Caco-2 (cell line): Measurements from ENCODE around the gene SLCO4C1. TPM values are rescaled to one million over a fixed set of nuclear protein-coding genes. Genes with fewer than 3 reads are reported as not detected.
A peak's percentile ranks its signal among the peaks of the same experiment; 100 is the strongest.

Source experiments
- BruUV-seq: library from RNA; stranded (reverse); fragments of 400-500 nt; replicated peaks from 2 replicates; lab custom pipeline; 2021; lab: Mats Ljungman, UMichigan
- CTCF ChIA-PET: fragments of 300-600 bp; sonication (Branson Sonifier 250); formaldehyde crosslinking; loops from one replicate; lab custom pipeline; 2022; ENCODE audit warnings: antibody characterized with exemption; lab: Charles Lee
- POLR2A ChIA-PET: fragments of 300-600 bp; sonication (Branson Sonifier 250); formaldehyde crosslinking; loops from one replicate; lab custom pipeline; 2022; ENCODE audit warnings: antibody characterized with exemption; lab: Charles Lee
- DNase-seq, 2 experiments: peaks; one replicate each; pipeline versions ENCODE4 v3.0.0 to v3.0.0-alpha.2; 2020 to 2022
- H3K27me3 ChIP-seq: replicated peaks from 2 replicates; pipeline ENCODE4 v1.6.0; 2011; ENCODE audit warnings: low read length; ENCODE audit not compliant: control insufficient read depth, insufficient read depth
- H3K36me3 ChIP-seq: 2 replicates; pipeline ENCODE4 v1.5.1; 2011; ENCODE audit warnings: low read length; ENCODE audit not compliant: control insufficient read depth, insufficient read depth
- H3K4me1 ChIP-seq: fragments of 250-450 bp; sonication (Bioruptor Pico); 2 replicates; pipeline ENCODE4 v1.5.1; 2020; ENCODE audit warnings: mild to moderate bottlenecking
- H3K4me3 ChIP-seq: 2 replicates; pipeline ENCODE4 v1.5.1; 2011; ENCODE audit warnings: low read depth, mild to moderate bottlenecking, control low read depth, low read length
- H3K9me3 ChIP-seq: fragments of 250-450 bp; sonication (Bioruptor Pico); 2 replicates; pipeline ENCODE4 v1.5.1; 2020; ENCODE audit warnings: mild to moderate bottlenecking, moderate library complexity
- H3K27ac Mint-ChIP-seq: one replicate; pipeline ENCODE4 v1.8.0; 2022; ENCODE audit warnings: mixed read lengths; ENCODE audit not compliant: unreplicated experiment
- H3K27me3 Mint-ChIP-seq: one replicate; pipeline ENCODE4 v1.8.0; 2022; ENCODE audit warnings: mixed read lengths; ENCODE audit not compliant: insufficient read depth, unreplicated experiment
- H3K36me3 Mint-ChIP-seq: one replicate; pipeline ENCODE4 v1.8.0; 2022; ENCODE audit warnings: mild to moderate bottlenecking, mixed read lengths; ENCODE audit not compliant: insufficient read depth, unreplicated experiment
- H3K4me1 Mint-ChIP-seq: one replicate; pipeline ENCODE4 v1.8.0; 2022; ENCODE audit warnings: low read depth, mixed read lengths; ENCODE audit not compliant: unreplicated experiment
- H3K4me3 Mint-ChIP-seq: one replicate; pipeline ENCODE4 v1.8.0; 2022; ENCODE audit warnings: mild to moderate bottlenecking, moderate library complexity, mixed read lengths; ENCODE audit not compliant: unreplicated experiment
- H3K9me3 Mint-ChIP-seq: one replicate; pipeline ENCODE4 v1.8.0; 2022; ENCODE audit warnings: mixed read lengths; ENCODE audit not compliant: unreplicated experiment
- CTCF ChIP-seq, 2 experiments: fragments of 200-600 bp in 1 of 2; IDR thresholded peaks; 1 replicate in 1 of 2; 2 replicates in 1 of 2; pipeline versions ENCODE4 v1.5.1 to v1.8.0; 2011 to 2022; ENCODE audit warnings: antibody characterized with exemption in 1 of 2, control low read depth in 1 of 2, inconsistent platforms in 1 of 2, low read depth in 1 of 2, low read length in 1 of 2, mild to moderate bottlenecking in 1 of 2, moderate library complexity in 1 of 2; ENCODE audit not compliant: insufficient read depth in 1 of 2, severe bottlenecking in 1 of 2, unreplicated experiment in 1 of 2
- intact Hi-C: fragments of 100-400 bp; cut with micrococcal nuclease; formaldehyde crosslinking; loops from one replicate; pipeline ENCODE4 v1.10.0; 2022; ENCODE audit not compliant: unreplicated experiment
- total RNA-seq: library from RNA; stranded (reverse); gene quantifications from 2 replicates; pipeline ENCODE4 v1.2.3, GENCODE V29; 2022

Gene SLCO4C1
- total RNA-seq, 1 experiment from 2014 or later = 1.5 TPM

- ChIA-PET CTCF (no interaction called here), POLR2A (no interaction called here)
- Mint-ChIP-seq H3K9me3 (no peaks in the 10 kb centered on the region), H3K4me3 (no peak overlapping the region), H3K4me1 (no peaks in the 10 kb centered on the region), H3K27me3 (no peaks in the 10 kb centered on the region), H3K27ac (no peak overlapping the region), H3K36me3 (no peaks in the 10 kb centered on the region)
- no peaks in the 10 kb centered on the region for H3K4me1 ChIP-seq
- no peak for DNase-seq
- no peaks in the 10 kb centered on the region for H3K9me3 ChIP-seq
- H3K27me3 ChIP-seq = no peaks in the 10 kb centered on the region
- intact Hi-C loops = no loop called here
- H3K36me3 ChIP-seq = no peaks in the 10 kb centered on the region
- TF ChIP-seq CTCF (IDR thresholded peaks at IDR 0.05; ENCODE audit: insufficient read depth in 1 of 2, low read depth in 1 of 2, low read length in 1 of 2, severe bottlenecking in 1 of 2, unreplicated experiment in 1 of 2) = no peak
- BruUV-seq = no TSS peak
- H3K4me3 ChIP-seq = no peak overlapping the region
These were observed 52.9 kb downstream of the SLCO4C1 start for GRCh38 chr5:102243213-102243612.

DNA sequence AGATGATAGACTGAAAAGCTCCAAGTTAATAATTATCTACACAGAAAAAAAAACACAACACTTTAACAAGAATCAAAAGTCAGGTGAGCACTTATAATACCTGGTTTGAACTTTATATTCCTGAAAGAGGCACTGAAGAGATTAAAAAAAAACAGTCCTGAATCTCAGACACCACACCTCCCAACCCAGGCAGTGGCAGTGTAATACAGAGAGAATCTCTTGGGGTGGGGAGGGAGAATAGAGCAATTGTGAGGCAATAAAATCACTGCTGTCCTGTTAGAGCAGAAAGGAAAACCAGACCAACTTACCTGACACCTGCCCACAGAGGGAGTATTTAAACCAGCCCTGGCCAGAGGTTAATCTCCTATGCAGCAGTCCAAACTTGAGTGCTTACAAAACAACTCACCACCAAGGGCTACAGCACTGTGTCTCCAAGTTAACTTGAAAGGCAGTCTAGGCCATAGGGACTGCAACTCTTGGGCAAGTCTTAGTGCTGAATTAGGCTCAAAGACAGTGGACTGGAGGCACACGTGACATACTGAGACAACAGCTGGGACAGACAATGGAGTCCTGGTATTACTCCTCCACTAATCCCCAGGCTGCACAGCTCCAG is 54.2 kb downstream of the SLCO4C1 start:
- H3K9me3 Mint-ChIP-seq = no peaks in the 10 kb centered on the region
- H3K27ac Mint-ChIP-seq = no peak overlapping the region
- CTCF ChIA-PET = no interaction called here
- no peaks in the 10 kb centered on the region for H3K36me3 Mint-ChIP-seq
- Histone ChIP-seq H3K27me3 (no peaks in the 10 kb centered on the region), H3K4me3 (no peak overlapping the region), H3K36me3 (no peaks in the 10 kb centered on the region), H3K9me3 (no peaks in the 10 kb centered on the region), H3K4me1 (no peaks in the 10 kb centered on the region)
- BruUV-seq = no TSS peak
- H3K4me1 Mint-ChIP-seq = no peaks in the 10 kb centered on the region
- no peak for TF ChIP-seq CTCF (IDR thresholded peaks at IDR 0.05; ENCODE audit: insufficient read depth in 1 of 2, low read depth in 1 of 2, low read length in 1 of 2, severe bottlenecking in 1 of 2, unreplicated experiment in 1 of 2)
- no peaks in the 10 kb centered on the region for H3K27me3 Mint-ChIP-seq
- POLR2A ChIA-PET = no interaction called here
- no peak overlapping the region for H3K4me3 Mint-ChIP-seq
- intact Hi-C loops = no loop called here
- peak in 1 of 2 experiments; percentile 34 for DNase-seq

DNA sequence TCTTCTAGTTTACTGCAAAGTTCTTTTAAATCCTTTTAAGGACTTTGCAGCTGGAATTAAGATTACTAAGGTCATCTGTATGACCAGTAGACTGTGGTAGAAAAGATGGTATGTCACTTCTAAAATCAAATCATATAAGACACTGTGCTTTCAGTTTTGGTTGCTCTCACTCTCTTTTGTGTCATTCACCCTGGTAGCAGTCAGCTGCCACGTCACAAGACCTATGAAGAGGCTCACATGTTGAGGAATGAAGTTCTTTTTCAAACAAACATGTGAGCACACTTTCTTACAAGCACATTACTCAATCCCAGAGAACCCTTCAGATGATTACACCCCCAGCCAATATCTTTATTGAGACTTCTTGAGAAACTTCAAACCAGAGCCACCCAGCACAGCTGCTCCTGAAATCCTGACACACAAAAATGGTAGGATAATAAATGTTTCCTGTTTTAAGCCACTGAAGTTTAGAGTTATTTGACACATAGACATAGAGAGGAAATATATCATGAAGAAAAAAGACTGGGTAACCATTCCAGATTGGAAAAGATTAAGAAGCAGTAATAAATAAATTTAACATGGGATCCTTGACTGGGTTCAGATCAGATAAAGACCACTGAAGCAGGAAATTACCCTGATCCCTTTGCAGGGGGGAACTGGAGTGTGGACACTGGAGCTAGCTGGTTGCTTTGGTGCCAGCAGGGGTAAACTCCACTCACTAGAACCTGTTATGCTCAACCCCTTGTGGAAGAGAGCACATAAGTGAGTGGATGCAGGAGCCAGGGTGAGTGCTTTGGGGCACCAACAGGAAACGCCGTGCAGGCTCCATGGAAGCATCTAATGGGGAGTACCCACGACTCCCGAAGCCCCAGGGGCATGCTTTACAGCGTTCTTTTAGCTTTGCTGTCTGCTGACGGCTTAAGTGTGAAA is 64.1 kb downstream of the SLCO4C1 start:
- Histone ChIP-seq H3K4me3 (no peak overlapping the region), H3K27me3 (no peaks in the 10 kb centered on the region), H3K9me3 (no peaks in the 10 kb centered on the region), H3K36me3 (no peaks in the 10 kb centered on the region), H3K4me1 (no peaks in the 10 kb centered on the region)
- Mint-ChIP-seq H3K4me1 (no peaks in the 10 kb centered on the region), H3K36me3 (no peaks in the 10 kb centered on the region), H3K27me3 (peaks cover 3% of the 10 kb centered on the region), H3K9me3 (peaks cover 17% of the 10 kb centered on the region), H3K4me3 (no peak overlapping the region), H3K27ac (no peak overlapping the region)
- BruUV-seq = no TSS peak
- TF ChIP-seq CTCF (IDR thresholded peaks at IDR 0.05; ENCODE audit: insufficient read depth in 1 of 2, low read depth in 1 of 2, low read length in 1 of 2, severe bottlenecking in 1 of 2, unreplicated experiment in 1 of 2) = no peak
- no peak for DNase-seq
- CTCF ChIA-PET = no interaction called here
- POLR2A ChIA-PET = no interaction called here
- intact Hi-C loops = no loop called here
